ENCODE data around the gene ZNF496. TPM values are rescaled to one million over a fixed set of nuclear protein-coding genes. Genes with fewer than 3 reads are reported as not detected.

ZNF496 gene
- total and polyA plus RNA-seq, 2 donors (not counting 1 experiment from before 2014, with no cell fraction given) = 10.0 to 20.0 TPM

- no peaks in the 10 kb centered on the region for H3K79me2 ChIP-seq (ENCODE audit: control insufficient read depth, insufficient read depth, low read length)
- no peaks in the 10 kb centered on the region for H3K9me3 ChIP-seq (ENCODE audit: control insufficient read depth, insufficient read depth, low read depth, low read length)
- no peak for DNase-seq (ENCODE audit: low read depth in 2 of 2)
- TF ChIP-seq EZH2 (IDR thresholded peaks at IDR 0.05; ENCODE audit: low read length, missing control alignments) (no peak), CTCF (conservative IDR thresholded peaks at IDR 0.05 in 1 of 2, IDR thresholded peaks at IDR 0.05 in 1 of 2; ENCODE audit: low read depth in 1 of 2, low read length in 2 of 2) (no peak)
- H3K27me3 ChIP-seq (ENCODE audit: control insufficient read depth, insufficient read depth, low read length) = no peaks in the 10 kb centered on the region
- no peak overlapping the region for H3K4me2 ChIP-seq (ENCODE audit: extremely low read depth, insufficient read depth, low read length)
- H3K9ac ChIP-seq (ENCODE audit: insufficient read depth, low read length) = no peak overlapping the region
- H2AFZ ChIP-seq (ENCODE audit: low read length) = no peak overlapping the region
- H3K4me3 ChIP-seq (replicated peaks in 1 of 4; ENCODE audit: control extremely low read depth in 1 of 4, insufficient read depth in 1 of 4, low read depth in 3 of 4, low read length in 4 of 4) = no peak overlapping the region
- no peak overlapping the region for H3K27ac ChIP-seq (ENCODE audit: insufficient read depth, low read length)
- peaks cover 16% of the 10 kb centered on the region for H3K36me3 ChIP-seq (ENCODE audit: control insufficient read depth, insufficient read depth, low read length)
- no peaks in the 10 kb centered on the region for H4K20me1 ChIP-seq (ENCODE audit: control insufficient read depth, extremely low read depth, insufficient read depth, low read length)
- H3K4me1 ChIP-seq (ENCODE audit: control insufficient read depth, extremely low read depth, insufficient read depth, low read length) = no peaks in the 10 kb centered on the region
Measured at GRCh38 chr1:247304031-247304430, 27.6 kb downstream of the ZNF496 start.

- no peak overlapping the region for H3K4me3 ChIP-seq (replicated peaks in 1 of 4; ENCODE audit: control extremely low read depth in 1 of 4, insufficient read depth in 1 of 4, low read depth in 3 of 4, low read length in 4 of 4)
- H3K9ac ChIP-seq (ENCODE audit: insufficient read depth, low read length) = no peak overlapping the region
- no peaks in the 10 kb centered on the region for H3K9me3 ChIP-seq (ENCODE audit: control insufficient read depth, insufficient read depth, low read depth, low read length)
- TF ChIP-seq CTCF (conservative IDR thresholded peaks at IDR 0.05 in 1 of 2, IDR thresholded peaks at IDR 0.05 in 1 of 2; ENCODE audit: low read depth in 1 of 2, low read length in 2 of 2) (no peak), EZH2 (IDR thresholded peaks at IDR 0.05; ENCODE audit: low read length, missing control alignments) (no peak)
- no peak for DNase-seq (ENCODE audit: low read depth in 2 of 2)
- no peak overlapping the region for H3K27ac ChIP-seq (ENCODE audit: insufficient read depth, low read length)
- H3K4me1 ChIP-seq (ENCODE audit: control insufficient read depth, extremely low read depth, insufficient read depth, low read length) = no peaks in the 10 kb centered on the region
- no peaks in the 10 kb centered on the region for H3K79me2 ChIP-seq (ENCODE audit: control insufficient read depth, insufficient read depth, low read length)
- H3K4me2 ChIP-seq (ENCODE audit: extremely low read depth, insufficient read depth, low read length) = no peak overlapping the region
- no peaks in the 10 kb centered on the region for H3K27me3 ChIP-seq (ENCODE audit: control insufficient read depth, insufficient read depth, low read length)
- H3K36me3 ChIP-seq (ENCODE audit: control insufficient read depth, insufficient read depth, low read length) = peaks cover 15% of the 10 kb centered on the region
- H2AFZ ChIP-seq (ENCODE audit: low read length) = no peak overlapping the region
- no peaks in the 10 kb centered on the region for H4K20me1 ChIP-seq (ENCODE audit: control insufficient read depth, extremely low read depth, insufficient read depth, low read length)
Measured at GRCh38 chr1:247303216-247303615, 28.5 kb downstream of the ZNF496 start.

GRCh38 chr1:247301176-247301540, 30.5 kb downstream of the ZNF496 start:
- Histone ChIP-seq H2AFZ (ENCODE audit: low read length) (no peak overlapping the region), H3K4me2 (ENCODE audit: extremely low read depth, insufficient read depth, low read length) (no peak overlapping the region), H3K4me3 (replicated peaks in 1 of 4; ENCODE audit: control extremely low read depth in 1 of 4, insufficient read depth in 1 of 4, low read depth in 3 of 4, low read length in 4 of 4) (no peak overlapping the region), H3K27ac (ENCODE audit: insufficient read depth, low read length) (no peak overlapping the region), H3K9me3 (ENCODE audit: control insufficient read depth, insufficient read depth, low read depth, low read length) (no peaks in the 10 kb centered on the region), H3K4me1 (ENCODE audit: control insufficient read depth, extremely low read depth, insufficient read depth, low read length) (no peaks in the 10 kb centered on the region), H3K79me2 (ENCODE audit: control insufficient read depth, insufficient read depth, low read length) (no peaks in the 10 kb centered on the region), H3K9ac (ENCODE audit: insufficient read depth, low read length) (no peak overlapping the region), H3K27me3 (ENCODE audit: control insufficient read depth, insufficient read depth, low read length) (no peaks in the 10 kb centered on the region), H3K36me3 (ENCODE audit: control insufficient read depth, insufficient read depth, low read length) (peaks cover 11% of the 10 kb centered on the region), H4K20me1 (ENCODE audit: control insufficient read depth, extremely low read depth, insufficient read depth, low read length) (no peaks in the 10 kb centered on the region)
- TF ChIP-seq EZH2 (IDR thresholded peaks at IDR 0.05; ENCODE audit: low read length, missing control alignments) = no peak
- TF ChIP-seq CTCF (conservative IDR thresholded peaks at IDR 0.05 in 1 of 2, IDR thresholded peaks at IDR 0.05 in 1 of 2; ENCODE audit: low read depth in 1 of 2, low read length in 2 of 2) = no peak
- no peak for DNase-seq (ENCODE audit: low read depth in 2 of 2)

All from fibroblast of lung (primary cell).